Activated CD8-positive, alpha-beta memory T cell treated with anti-CD3 and anti-CD28 coated beads for 36 hours (primary cell): Measurements from ENCODE around the gene SPSB1. TPM values are rescaled to one million over a fixed set of nuclear protein-coding genes. Genes with fewer than 3 reads are reported as not detected.

ENCODE experiments used
- CTCF ChIA-PET: fragments of 350-600 bp; sonication (Branson Sonifier 250); formaldehyde crosslinking; loops from one replicate; lab custom pipeline; 2021; ENCODE audit warnings: antibody characterized with exemption; lab: Charles Lee
- POLR2A ChIA-PET: fragments of 350-600 bp; sonication (Branson Sonifier 250); formaldehyde crosslinking; loops from one replicate; lab custom pipeline; 2021; ENCODE audit warnings: antibody characterized with exemption; lab: Charles Lee
- total RNA-seq, 2 experiments: library from RNA; stranded (reverse); gene quantifications; one replicate each; pipeline ENCODE4 v1.2.3, GENCODE V29; 2021

Gene SPSB1
- total RNA-seq, 2 experiments from 2014 or later = 0.40 to 0.44 TPM

DNA sequence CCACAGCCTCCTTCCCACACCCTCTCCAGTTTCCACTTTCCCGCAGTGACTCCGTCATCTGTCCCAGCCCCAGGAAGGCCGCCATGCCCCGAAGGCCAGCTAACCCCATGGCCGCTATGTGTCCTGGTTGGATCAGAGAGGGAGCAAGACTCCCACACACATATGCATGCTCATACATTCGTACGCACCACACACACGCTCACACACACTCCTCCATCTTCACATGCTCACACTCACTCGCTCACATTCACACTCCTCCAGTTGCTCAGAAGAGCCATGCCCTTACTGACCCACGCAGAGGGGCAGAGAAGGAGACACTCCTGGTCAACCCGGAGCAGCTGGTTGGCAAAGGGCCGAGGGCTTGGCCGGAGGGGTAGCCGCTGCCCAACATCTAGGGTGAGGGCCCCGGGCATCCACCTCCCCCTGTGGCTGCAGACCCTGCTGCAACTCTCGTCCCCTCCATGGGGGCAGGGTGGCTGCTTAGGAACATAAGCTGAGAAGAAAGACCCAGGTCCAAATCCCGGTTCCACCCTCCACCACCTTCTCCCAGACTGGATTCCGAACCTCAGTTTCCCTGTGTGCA lies 124.3 kb downstream of the SPSB1 start:
- ChIA-PET CTCF (interaction anchor here (1.7 kb wide), 1 partner anchor 8 kb away, joined by 3 read pairs; no protein-coding TSS in a partner anchor), POLR2A (no interaction called here)

DNA sequence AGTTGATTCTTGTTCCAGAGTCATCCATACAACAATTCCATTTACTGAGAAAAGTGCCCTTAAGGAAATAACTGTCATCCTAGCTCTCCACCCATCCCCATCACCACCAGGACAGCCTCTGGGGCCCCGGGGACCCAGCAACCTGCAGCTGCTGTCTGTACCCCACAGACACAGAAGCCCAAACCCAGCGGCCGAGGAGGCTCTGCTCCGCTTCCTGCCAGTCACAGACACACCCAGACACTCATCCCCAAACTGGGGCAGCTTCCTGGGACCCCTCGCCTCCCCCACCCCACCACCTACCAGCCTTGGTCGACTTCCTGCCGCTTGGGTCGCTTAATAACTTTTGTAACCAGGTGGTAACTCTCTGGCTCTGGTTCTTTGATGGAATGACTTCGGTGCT lies 125.0 kb downstream of the SPSB1 start:
- POLR2A ChIA-PET = interaction anchor here (0.6 kb wide), 1 partner anchor 16 kb away, joined by 3 read pairs; no protein-coding TSS in a partner anchor
- CTCF ChIA-PET = interaction anchor here (1.7 kb wide), 1 partner anchor 8 kb away, joined by 3 read pairs; no protein-coding TSS in a partner anchor

DNA sequence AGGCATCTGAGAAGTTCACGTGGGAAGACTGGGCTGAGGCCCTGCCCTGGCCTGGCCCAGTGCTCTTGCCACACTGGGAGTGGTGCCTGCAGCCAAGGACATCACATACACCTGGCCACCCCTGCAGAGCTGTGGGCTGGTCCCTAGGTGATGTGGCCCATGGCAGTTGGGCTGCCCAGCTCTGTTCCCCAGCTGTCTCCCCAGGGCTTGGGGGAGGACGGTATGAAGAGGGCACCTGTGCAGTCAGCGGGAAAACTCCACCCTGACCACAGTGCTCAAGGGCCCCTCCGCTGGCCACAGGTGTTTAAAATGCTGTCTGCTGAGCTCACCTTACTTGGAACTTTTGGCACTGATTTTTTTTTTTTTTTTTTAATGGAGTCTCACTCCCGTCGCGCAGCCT lies 126.2 kb downstream of the SPSB1 start:
- POLR2A ChIA-PET = no interaction called here
- CTCF ChIA-PET = interaction anchor here (0.7 kb wide), 1 partner anchor 62 kb away, joined by 7 read pairs; no protein-coding TSS in a partner anchor

Other genes with a start within 250 kb of the SPSB1 start
- gene SLC2A5, start 223.3 kb upstream of the SPSB1 start, total RNA-seq = not detected
- gene GPR157, start 163.8 kb upstream of the SPSB1 start, total RNA-seq = 1 to 10 TPM; 1.9 to 3.2 TPM
- gene H6PD, start 58.1 kb upstream of the SPSB1 start, total RNA-seq = 1 to 10 TPM; 6.5 to 7.1 TPM
- gene SLC25A33, start 246.6 kb downstream of the SPSB1 start, total RNA-seq = 10 to 100 TPM; 12.9 to 13.7 TPM